ENCODE measurements around the gene FRMD4A. TPM values are rescaled to one million over a fixed set of nuclear protein-coding genes. Genes with fewer than 3 reads are reported as not detected.

The FRMD4A gene
- polyA plus RNA-seq, 1 of the 3 experiments (the other 2 are of a cell fraction): 37.7 TPM

DNA sequence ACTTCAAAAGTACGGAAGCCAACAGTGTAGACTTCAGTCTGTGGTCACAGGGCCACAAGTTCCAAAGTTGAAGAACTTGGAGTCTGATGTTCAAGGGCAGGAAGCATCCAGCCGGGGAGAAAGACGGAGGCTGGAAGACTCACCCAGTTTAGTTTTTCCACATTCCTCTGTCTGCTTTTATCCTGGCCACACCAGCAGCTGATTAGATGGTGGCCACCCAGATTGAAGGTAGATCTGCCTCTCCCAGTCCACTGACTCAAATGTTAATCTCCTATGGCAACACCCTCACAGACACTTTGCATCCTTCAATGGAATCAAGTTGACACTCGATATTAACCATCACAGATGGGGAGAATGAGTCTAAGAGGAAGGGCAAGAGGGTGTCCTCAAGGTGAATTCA is 19.3 kb upstream of the FRMD4A start:
- no peak overlapping the region for H2AFZ ChIP-seq (ENCODE audit: low read depth)
- ChIA-PET POLR2A (no interaction called here), CTCF (interaction anchor here (1.1 kb wide), 1 partner anchor 10 kb away, joined by 3 read pairs; no protein-coding TSS in a partner anchor)
- H3K4me1 ChIP-seq (ENCODE audit: control insufficient read depth in 1 of 2, insufficient read depth in 2 of 2, low read depth in 1 of 2, low read length in 1 of 2): no peaks in the 10 kb centered on the region
- no peaks in the 10 kb centered on the region for H3F3A ChIP-seq (replicated peaks; ENCODE audit: insufficient read depth)
- no peak overlapping the region for H3K4me3 ChIP-seq (ENCODE audit: low read depth in 2 of 2, low read length in 1 of 2)
- no peak overlapping the region for H3K9ac ChIP-seq
- H3K9me2 ChIP-seq: no peaks in the 10 kb centered on the region
- H3K79me2 ChIP-seq (ENCODE audit: insufficient read depth): no peaks in the 10 kb centered on the region
- 40% methylated on average over 4 of the region's 4 CpGs for whole genome bisulfite sequencing (ENCODE audit: low lambda C conversion rate)
- TF ChIP-seq, protein P1, sequence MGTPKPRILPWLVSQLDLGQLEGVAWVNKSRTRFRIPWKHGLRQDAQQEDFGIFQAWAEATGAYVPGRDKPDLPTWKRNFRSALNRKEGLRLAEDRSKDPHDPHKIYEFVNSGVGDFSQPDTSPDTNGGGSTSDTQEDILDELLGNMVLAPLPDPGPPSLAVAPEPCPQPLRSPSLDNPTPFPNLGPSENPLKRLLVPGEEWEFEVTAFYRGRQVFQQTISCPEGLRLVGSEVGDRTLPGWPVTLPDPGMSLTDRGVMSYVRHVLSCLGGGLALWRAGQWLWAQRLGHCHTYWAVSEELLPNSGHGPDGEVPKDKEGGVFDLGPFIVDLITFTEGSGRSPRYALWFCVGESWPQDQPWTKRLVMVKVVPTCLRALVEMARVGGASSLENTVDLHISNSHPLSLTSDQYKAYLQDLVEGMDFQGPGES (IDR thresholded peaks at IDR 0.05; ENCODE audit: low read depth, low read length): no peak
- TF ChIP-seq ELF1 (IDR thresholded peaks at IDR 0.05): no peak
- TF ChIP-seq GABPA (IDR thresholded peaks at IDR 0.05; ENCODE audit: low read depth): no peak
- no peak for TF ChIP-seq JUND (IDR thresholded peaks at IDR 0.05)
- no peak for TF ChIP-seq YY1 (IDR thresholded peaks at IDR 0.05; ENCODE audit: low read depth)
- no peak for TF ChIP-seq RXRA (IDR thresholded peaks at IDR 0.05; ENCODE audit: borderline replicate concordance, low read depth)
- TF ChIP-seq EP300 (IDR thresholded peaks at IDR 0.05; ENCODE audit: borderline replicate concordance in 1 of 2, low read depth in 1 of 2, low read length in 1 of 2): no peak
- no peak for TF ChIP-seq FOXJ3 (CRISPR knock-in tag; IDR thresholded peaks at IDR 0.05)
- H3K27me3 ChIP-seq (ENCODE audit: insufficient read depth): no peaks in the 10 kb centered on the region
- H3K9me3 ChIP-seq: no peaks in the 10 kb centered on the region
- H4K20me1 ChIP-seq (ENCODE audit: insufficient read depth): no peaks in the 10 kb centered on the region
- no peak overlapping the region for H3K27ac ChIP-seq (ENCODE audit: low read depth in 2 of 2, low read length in 1 of 2)
- DNase-seq: no peak
- no peaks in the 10 kb centered on the region for H3K36me3 ChIP-seq (replicated peaks in 1 of 2; ENCODE audit: control insufficient read depth in 1 of 2, insufficient read depth in 2 of 2, low read length in 1 of 2)
- H3K4me2 ChIP-seq: no peak overlapping the region

DNA sequence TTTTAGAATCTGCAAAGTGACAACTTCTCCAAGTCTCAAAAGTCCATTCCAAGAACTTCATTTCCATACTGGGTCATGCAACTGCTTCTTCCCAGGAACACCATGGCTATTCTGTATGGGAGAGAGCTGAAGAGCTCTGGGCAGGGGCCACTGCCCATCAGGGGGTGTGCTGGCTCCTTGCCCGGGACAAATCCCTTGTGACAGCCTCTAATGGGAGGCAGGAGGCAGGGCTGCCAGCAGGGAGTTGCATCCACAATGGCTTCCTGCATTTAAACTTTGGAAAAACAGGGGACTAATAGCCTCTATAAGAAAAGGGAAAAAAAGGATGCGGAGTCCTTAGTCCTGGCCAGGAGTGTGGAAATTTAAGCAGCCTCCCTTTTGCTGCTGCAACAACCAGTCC is 18.4 kb upstream of the FRMD4A start:
- H3K4me3 ChIP-seq (ENCODE audit: low read depth in 2 of 2, low read length in 1 of 2): no peak overlapping the region
- H3K9me3 ChIP-seq: no peaks in the 10 kb centered on the region
- H3K4me2 ChIP-seq: no peak overlapping the region
- H3K9ac ChIP-seq: no peak overlapping the region
- no peaks in the 10 kb centered on the region for H3F3A ChIP-seq (replicated peaks; ENCODE audit: insufficient read depth)
- H3K9me2 ChIP-seq: no peaks in the 10 kb centered on the region
- no peaks in the 10 kb centered on the region for H3K27me3 ChIP-seq (ENCODE audit: insufficient read depth)
- TF ChIP-seq TCF12 (IDR thresholded peaks at IDR 0.05) (no peak), MXI1 (IDR thresholded peaks at IDR 0.05; ENCODE audit: low read depth, low read length) (no peak), GATA2 (CRISPR knock-in tag; IDR thresholded peaks at IDR 0.05) (no peak), YY1 (IDR thresholded peaks at IDR 0.05; ENCODE audit: low read depth) (no peak), JUND (IDR thresholded peaks at IDR 0.05) (no peak), TAF1 (IDR thresholded peaks at IDR 0.05; ENCODE audit: borderline replicate concordance, low read depth, low read length) (no peak), MEF2A (IDR thresholded peaks at IDR 0.05; ENCODE audit: borderline replicate concordance, low read depth) (no peak), SIN3A (IDR thresholded peaks at IDR 0.05; ENCODE audit: borderline replicate concordance, low read depth, low read length) (no peak), ELF1 (IDR thresholded peaks at IDR 0.05) (no peak)
- TF ChIP-seq, protein P1 (IDR thresholded peaks at IDR 0.05; ENCODE audit: low read depth, low read length): no peak
- TF ChIP-seq, protein P2, sequence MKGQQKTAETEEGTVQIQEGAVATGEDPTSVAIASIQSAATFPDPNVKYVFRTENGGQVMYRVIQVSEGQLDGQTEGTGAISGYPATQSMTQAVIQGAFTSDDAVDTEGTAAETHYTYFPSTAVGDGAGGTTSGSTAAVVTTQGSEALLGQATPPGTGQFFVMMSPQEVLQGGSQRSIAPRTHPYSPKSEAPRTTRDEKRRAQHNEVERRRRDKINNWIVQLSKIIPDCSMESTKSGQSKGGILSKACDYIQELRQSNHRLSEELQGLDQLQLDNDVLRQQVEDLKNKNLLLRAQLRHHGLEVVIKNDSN (IDR thresholded peaks at IDR 0.05; ENCODE audit: borderline replicate concordance, low read depth): no peak
- TF ChIP-seq, protein P3, sequence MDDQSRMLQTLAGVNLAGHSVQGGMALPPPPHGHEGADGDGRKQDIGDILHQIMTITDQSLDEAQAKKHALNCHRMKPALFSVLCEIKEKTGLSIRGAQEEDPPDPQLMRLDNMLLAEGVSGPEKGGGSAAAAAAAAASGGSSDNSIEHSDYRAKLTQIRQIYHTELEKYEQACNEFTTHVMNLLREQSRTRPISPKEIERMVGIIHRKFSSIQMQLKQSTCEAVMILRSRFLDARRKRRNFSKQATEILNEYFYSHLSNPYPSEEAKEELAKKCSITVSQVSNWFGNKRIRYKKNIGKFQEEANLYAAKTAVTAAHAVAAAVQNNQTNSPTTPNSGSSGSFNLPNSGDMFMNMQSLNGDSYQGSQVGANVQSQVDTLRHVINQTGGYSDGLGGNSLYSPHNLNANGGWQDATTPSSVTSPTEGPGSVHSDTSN (IDR thresholded peaks at IDR 0.05): no peak
- TF ChIP-seq, protein P4, sequence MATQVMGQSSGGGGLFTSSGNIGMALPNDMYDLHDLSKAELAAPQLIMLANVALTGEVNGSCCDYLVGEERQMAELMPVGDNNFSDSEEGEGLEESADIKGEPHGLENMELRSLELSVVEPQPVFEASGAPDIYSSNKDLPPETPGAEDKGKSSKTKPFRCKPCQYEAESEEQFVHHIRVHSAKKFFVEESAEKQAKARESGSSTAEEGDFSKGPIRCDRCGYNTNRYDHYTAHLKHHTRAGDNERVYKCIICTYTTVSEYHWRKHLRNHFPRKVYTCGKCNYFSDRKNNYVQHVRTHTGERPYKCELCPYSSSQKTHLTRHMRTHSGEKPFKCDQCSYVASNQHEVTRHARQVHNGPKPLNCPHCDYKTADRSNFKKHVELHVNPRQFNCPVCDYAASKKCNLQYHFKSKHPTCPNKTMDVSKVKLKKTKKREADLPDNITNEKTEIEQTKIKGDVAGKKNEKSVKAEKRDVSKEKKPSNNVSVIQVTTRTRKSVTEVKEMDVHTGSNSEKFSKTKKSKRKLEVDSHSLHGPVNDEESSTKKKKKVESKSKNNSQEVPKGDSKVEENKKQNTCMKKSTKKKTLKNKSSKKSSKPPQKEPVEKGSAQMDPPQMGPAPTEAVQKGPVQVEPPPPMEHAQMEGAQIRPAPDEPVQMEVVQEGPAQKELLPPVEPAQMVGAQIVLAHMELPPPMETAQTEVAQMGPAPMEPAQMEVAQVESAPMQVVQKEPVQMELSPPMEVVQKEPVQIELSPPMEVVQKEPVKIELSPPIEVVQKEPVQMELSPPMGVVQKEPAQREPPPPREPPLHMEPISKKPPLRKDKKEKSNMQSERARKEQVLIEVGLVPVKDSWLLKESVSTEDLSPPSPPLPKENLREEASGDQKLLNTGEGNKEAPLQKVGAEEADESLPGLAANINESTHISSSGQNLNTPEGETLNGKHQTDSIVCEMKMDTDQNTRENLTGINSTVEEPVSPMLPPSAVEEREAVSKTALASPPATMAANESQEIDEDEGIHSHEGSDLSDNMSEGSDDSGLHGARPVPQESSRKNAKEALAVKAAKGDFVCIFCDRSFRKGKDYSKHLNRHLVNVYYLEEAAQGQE (IDR thresholded peaks at IDR 0.05; ENCODE audit: low read depth, low read length): no peak
- no peak for DNase-seq
- H3K4me1 ChIP-seq (ENCODE audit: control insufficient read depth in 1 of 2, insufficient read depth in 2 of 2, low read depth in 1 of 2, low read length in 1 of 2): no peaks in the 10 kb centered on the region
- no peak overlapping the region for H2AFZ ChIP-seq (ENCODE audit: low read depth)
- no peaks in the 10 kb centered on the region for H3K79me2 ChIP-seq (ENCODE audit: insufficient read depth)
- no peak overlapping the region for H3K27ac ChIP-seq (ENCODE audit: low read depth in 2 of 2, low read length in 1 of 2)
- ChIA-PET CTCF (no interaction called here), POLR2A (no interaction called here)
- H3K36me3 ChIP-seq (replicated peaks in 1 of 2; ENCODE audit: control insufficient read depth in 1 of 2, insufficient read depth in 2 of 2, low read length in 1 of 2): no peaks in the 10 kb centered on the region
- WGBS (ENCODE audit: low lambda C conversion rate): 48% methylated on average over 2 of the region's 2 CpGs
- H4K20me1 ChIP-seq (ENCODE audit: insufficient read depth): no peaks in the 10 kb centered on the region
